Mammary epithelial cell (primary cell): Measurements from ENCODE around the gene TNFSF13.

Source experiments
- CTCF ChIP-seq, 2 donors: IDR thresholded peaks in 1 of 2; conservative IDR thresholded peaks in 1 of 2; 2 replicates each; pipeline ENCODE4 v1.5.1; 2011 to 2012; ENCODE audit warnings: inconsistent platforms in 2 of 2, low read length in 2 of 2, mild to moderate bottlenecking in 2 of 2, control low read depth in 1 of 2, low read depth in 1 of 2; ENCODE audit not compliant: insufficient read depth in 1 of 2; ENCODE audit errors: extremely low read depth in 1 of 2
- EZH2 ChIP-seq: IDR thresholded peaks from 2 replicates; pipeline ENCODE4 v1.6.1; 2012; ENCODE audit warnings: low read length, inconsistent platforms, borderline replicate concordance

- TF ChIP-seq CTCF (conservative IDR thresholded peaks at IDR 0.05 in 1 of 2, IDR thresholded peaks at IDR 0.05 in 1 of 2; ENCODE audit: extremely low read depth in 1 of 2, insufficient read depth in 1 of 2, low read depth in 1 of 2, low read length in 2 of 2) (no peak), EZH2 (no peak)
Measured at GRCh38 chr17:7606280-7606679, 47.7 kb downstream of the TNFSF13 start.
